ENCODE measurements around the gene MC5R.

MC5R gene

GRCh38 chr18:13801260-13801601 lies 22.7 kb upstream of the MC5R start:
- H3K4me2 ChIP-seq = no peak overlapping the region
- H3K79me2 ChIP-seq (ENCODE audit: insufficient read depth, low read depth) = no peaks in the 10 kb centered on the region
- H4K20me1 ChIP-seq (ENCODE audit: insufficient read depth) = no peaks in the 10 kb centered on the region
- no peaks in the 10 kb centered on the region for H3K36me3 ChIP-seq (ENCODE audit: insufficient read depth)
- no peaks in the 10 kb centered on the region for H3K27me3 ChIP-seq (ENCODE audit: insufficient read depth, low read depth)
- no peak overlapping the region for H2AFZ ChIP-seq (ENCODE audit: low read depth)
- H3K4me3 ChIP-seq (IDR thresholded peaks at IDR 0.05; ENCODE audit: insufficient read depth, low read depth, low read length) = no peak overlapping the region
- no peaks in the 10 kb centered on the region for H3K4me1 ChIP-seq (ENCODE audit: low read depth, poor library complexity, severe bottlenecking)
- no peak overlapping the region for H3K27ac ChIP-seq
- no peak overlapping the region for H3K9ac ChIP-seq
- TF ChIP-seq, protein P1, sequence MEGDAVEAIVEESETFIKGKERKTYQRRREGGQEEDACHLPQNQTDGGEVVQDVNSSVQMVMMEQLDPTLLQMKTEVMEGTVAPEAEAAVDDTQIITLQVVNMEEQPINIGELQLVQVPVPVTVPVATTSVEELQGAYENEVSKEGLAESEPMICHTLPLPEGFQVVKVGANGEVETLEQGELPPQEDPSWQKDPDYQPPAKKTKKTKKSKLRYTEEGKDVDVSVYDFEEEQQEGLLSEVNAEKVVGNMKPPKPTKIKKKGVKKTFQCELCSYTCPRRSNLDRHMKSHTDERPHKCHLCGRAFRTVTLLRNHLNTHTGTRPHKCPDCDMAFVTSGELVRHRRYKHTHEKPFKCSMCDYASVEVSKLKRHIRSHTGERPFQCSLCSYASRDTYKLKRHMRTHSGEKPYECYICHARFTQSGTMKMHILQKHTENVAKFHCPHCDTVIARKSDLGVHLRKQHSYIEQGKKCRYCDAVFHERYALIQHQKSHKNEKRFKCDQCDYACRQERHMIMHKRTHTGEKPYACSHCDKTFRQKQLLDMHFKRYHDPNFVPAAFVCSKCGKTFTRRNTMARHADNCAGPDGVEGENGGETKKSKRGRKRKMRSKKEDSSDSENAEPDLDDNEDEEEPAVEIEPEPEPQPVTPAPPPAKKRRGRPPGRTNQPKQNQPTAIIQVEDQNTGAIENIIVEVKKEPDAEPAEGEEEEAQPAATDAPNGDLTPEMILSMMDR (conservative IDR thresholded peaks at IDR 0.05; ENCODE audit: low read depth, low read length) = no peak

DNA sequence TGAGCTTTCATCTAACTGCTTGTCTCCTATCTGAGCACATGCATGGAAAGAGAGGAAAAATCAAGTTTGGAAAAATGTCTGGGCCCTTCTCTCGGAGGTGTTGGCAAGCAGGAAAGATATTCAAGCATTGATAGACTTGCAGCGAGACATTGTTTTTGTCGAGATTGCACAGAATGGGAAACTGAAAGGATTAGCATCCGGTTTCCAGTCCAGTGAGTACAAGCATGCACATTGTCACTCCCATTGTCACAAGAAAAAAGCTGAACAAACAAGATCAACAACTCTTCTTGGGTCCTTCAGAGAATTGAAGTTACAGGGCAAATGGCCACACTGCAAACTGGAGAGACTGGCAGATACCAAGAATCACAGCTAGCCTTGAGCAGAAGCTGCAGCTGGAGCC lies 19.6 kb upstream of the MC5R start:
- no peaks in the 10 kb centered on the region for H3K36me3 ChIP-seq (ENCODE audit: insufficient read depth)
- H4K20me1 ChIP-seq (ENCODE audit: insufficient read depth) = no peaks in the 10 kb centered on the region
- H3K79me2 ChIP-seq (ENCODE audit: insufficient read depth, low read depth) = no peaks in the 10 kb centered on the region
- no peak overlapping the region for H3K9ac ChIP-seq
- TF ChIP-seq, protein P1 (conservative IDR thresholded peaks at IDR 0.05; ENCODE audit: low read depth, low read length) = no peak
- no peak overlapping the region for H3K4me3 ChIP-seq (IDR thresholded peaks at IDR 0.05; ENCODE audit: insufficient read depth, low read depth, low read length)
- H3K4me1 ChIP-seq (ENCODE audit: low read depth, poor library complexity, severe bottlenecking) = no peaks in the 10 kb centered on the region
- H3K27me3 ChIP-seq (ENCODE audit: insufficient read depth, low read depth) = no peaks in the 10 kb centered on the region
- no peak overlapping the region for H3K27ac ChIP-seq
- no peak overlapping the region for H3K4me2 ChIP-seq
- H2AFZ ChIP-seq (ENCODE audit: low read depth) = no peak overlapping the region

DNA sequence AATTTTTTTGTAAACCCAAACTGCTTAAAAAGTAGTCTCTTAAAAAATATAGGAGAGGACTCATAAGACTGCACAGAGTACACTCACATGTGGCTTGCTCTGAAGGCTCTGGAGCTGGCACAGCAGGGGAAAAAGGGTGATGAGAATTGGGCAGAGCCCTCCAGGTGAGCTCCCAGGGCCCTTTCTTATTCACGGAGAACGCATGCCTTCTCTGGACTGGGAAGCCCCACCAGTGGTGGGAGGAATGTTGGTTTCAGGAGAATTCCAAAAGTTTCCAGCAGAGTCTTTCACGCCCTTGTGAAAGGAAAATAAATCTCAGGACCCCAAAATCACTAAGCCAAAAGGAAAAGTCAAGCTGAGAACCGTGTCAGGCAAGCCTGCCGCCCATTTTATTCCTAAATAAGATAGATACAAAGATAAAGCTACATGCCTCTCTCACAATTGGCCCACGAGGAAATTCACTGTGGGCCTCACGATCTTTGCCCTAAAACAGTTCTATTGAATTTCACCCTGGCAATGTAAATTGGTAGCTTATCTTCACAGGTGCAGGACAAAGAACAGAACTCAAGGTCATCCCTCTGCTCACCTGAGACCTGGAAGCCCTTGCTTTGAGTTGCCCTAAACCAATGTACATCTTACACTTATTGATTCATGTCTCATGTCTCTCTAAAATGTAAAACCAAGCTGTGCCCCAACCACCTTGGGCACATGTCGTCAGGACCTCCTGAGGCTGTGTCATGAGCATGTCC lies 15.5 kb upstream of the MC5R start:
- Histone ChIP-seq H3K4me2 (no peak overlapping the region), H3K79me2 (ENCODE audit: insufficient read depth, low read depth) (no peaks in the 10 kb centered on the region), H3K36me3 (ENCODE audit: insufficient read depth) (no peaks in the 10 kb centered on the region), H3K27me3 (ENCODE audit: insufficient read depth, low read depth) (no peaks in the 10 kb centered on the region), H4K20me1 (ENCODE audit: insufficient read depth) (no peaks in the 10 kb centered on the region), H3K27ac (no peak overlapping the region), H3K4me1 (ENCODE audit: low read depth, poor library complexity, severe bottlenecking) (no peaks in the 10 kb centered on the region), H2AFZ (ENCODE audit: low read depth) (no peak overlapping the region), H3K4me3 (IDR thresholded peaks at IDR 0.05; ENCODE audit: insufficient read depth, low read depth, low read length) (no peak overlapping the region), H3K9ac (no peak overlapping the region)
- TF ChIP-seq, protein P1 (conservative IDR thresholded peaks at IDR 0.05; ENCODE audit: low read depth, low read length) = no peak

DNA sequence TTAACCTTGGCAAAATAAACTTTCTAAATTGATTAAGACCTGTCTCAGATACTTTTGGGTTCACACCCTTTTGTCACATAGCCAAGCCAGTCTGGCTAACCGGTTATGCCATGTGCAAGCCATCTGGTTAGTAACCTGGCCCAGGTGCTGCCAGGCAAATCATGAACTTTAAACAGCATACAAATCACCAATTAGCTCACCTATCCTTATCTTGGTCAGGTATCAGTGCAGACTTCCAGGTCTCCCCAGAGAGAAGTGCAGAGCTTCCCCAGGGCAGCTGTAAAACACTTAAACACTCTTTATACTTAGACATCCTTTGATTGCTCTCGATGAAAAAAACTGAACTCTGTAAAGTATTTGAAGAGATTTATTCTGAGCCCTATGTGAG lies 14.9 kb upstream of the MC5R start:
- TF ChIP-seq, protein P1 (conservative IDR thresholded peaks at IDR 0.05; ENCODE audit: low read depth, low read length) = no peak
- Histone ChIP-seq H2AFZ (ENCODE audit: low read depth) (no peak overlapping the region), H3K36me3 (ENCODE audit: insufficient read depth) (no peaks in the 10 kb centered on the region), H3K27me3 (ENCODE audit: insufficient read depth, low read depth) (no peaks in the 10 kb centered on the region), H3K27ac (no peak overlapping the region), H3K4me3 (IDR thresholded peaks at IDR 0.05; ENCODE audit: insufficient read depth, low read depth, low read length) (no peak overlapping the region), H3K4me2 (no peak overlapping the region), H3K9ac (no peak overlapping the region), H4K20me1 (ENCODE audit: insufficient read depth) (no peaks in the 10 kb centered on the region), H3K4me1 (ENCODE audit: low read depth, poor library complexity, severe bottlenecking) (no peaks in the 10 kb centered on the region), H3K79me2 (ENCODE audit: insufficient read depth, low read depth) (no peaks in the 10 kb centered on the region)

Measured in KMS-11 (cell line).